Measurements from ENCODE around the gene TUBB4A.

GRCh38 chr19:6509118-6509971 is 7.2 kb upstream of the TUBB4A start:
- TF ChIP-seq POLR2A (IDR thresholded peaks at IDR 0.05) (no peak), CTCF (IDR thresholded peaks at IDR 0.05 in 4 of 5, conservative IDR thresholded peaks at IDR 0.05 in 1 of 5) (no peak)

Measured in gastrocnemius medialis (tissue), 4 donors.